GM11168 (cell line): ENCODE results near the gene ADAM19.

ENCODE experiments used
- in situ Hi-C: fragments of 300-500 bp; cut with MboI; formaldehyde crosslinking; loops from one replicate; pipeline ENCODE4 v1.12.0; 2022; ENCODE audit warnings: low sequenced_read_pairs; ENCODE audit not compliant: unreplicated experiment

The ADAM19 gene

DNA sequence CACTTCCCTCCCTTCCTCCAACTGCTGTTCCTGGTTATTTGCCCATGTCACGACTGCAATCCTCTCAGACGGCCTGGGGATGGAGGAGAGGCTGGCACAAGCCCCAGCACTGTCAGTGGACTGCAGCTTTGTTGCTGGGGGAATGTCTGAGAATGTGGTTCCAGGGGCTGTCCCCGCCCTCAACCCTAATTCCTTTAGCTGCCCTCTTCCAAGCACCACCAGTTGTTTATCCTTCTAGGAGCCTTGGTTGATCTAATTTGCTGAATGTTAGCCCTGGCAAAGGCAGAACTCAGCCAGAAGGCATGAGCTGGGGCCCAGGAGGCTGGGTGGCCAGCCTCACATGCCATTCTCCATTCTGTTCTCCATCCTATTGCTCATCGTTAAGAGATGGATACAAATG lies 51.6 kb downstream of the ADAM19 start:
- in situ Hi-C loops = no loop called here

DNA sequence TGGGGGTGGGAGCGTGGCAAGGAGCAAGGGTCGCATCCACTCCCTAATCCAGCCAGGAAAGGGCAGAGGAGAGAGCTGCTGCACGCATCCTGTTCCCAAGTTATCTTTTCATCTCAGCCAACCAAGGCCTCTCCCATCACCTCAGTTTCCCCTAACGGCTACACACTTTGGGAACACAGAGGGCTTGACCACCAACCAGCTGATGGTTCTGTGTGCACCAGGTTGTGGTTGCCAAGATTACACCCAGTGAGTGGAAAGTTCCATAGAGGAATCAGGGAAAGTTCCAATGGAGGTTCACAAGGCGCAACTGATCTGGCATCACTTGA lies 53.9 kb downstream of the ADAM19 start:
- in situ Hi-C loops = no loop called here

GRCh38 chr5:157520911-157521703 lies 54.5 kb downstream of the ADAM19 start:
- in situ Hi-C loops = no loop called here

DNA sequence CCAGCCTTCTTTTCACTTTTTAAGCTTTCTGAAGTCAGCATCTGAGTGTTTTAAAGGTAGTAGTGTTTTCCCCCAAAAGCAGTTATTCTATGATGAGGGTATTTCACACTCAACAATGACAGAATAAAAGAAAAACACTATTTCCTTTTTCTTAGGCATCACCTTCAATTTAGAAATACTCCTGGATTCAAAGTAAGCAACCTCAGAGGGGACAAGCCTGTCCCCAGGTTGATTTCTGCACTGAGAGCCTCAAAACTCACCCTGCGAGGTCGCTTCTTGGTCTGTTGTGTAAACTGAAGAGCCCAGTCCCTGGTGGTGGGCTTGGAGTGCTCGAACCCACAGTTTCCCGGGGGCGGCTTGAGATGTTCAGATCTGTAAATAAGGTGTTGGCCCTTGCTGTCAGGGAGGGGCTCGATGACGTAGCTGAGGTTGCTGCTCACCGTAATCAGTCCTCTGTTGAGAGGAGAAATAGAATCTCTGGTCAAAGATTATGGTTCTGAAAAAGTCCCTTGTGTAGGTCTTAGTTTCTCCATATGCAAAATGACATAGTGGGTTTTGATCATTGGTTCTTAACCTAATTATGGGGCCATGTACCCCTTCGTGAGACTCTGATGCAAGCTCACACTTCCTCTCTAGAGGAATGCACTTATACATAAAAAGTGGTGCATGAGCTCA lies 55.9 kb downstream of the ADAM19 start:
- in situ Hi-C loops = no loop called here

DNA sequence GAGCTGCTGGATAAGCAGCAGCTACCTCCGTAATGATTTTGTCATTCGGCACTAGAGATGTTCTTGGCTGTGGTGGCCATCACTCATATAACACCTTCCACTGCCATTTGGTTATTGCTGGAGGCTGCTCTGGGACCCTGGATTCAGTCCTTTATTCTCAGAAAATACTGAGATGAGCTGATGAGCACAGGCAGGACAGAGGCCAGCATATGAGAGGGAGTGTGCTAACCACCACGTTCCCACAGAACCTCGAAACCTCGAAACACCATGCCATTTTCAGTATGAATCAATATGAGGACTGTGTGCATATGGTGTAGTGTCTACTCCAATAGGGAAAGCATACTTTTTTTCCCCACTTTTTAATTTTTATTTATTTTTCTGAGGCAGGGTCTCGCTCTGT lies 56.6 kb downstream of the ADAM19 start:
- in situ Hi-C loops = no loop called here

DNA sequence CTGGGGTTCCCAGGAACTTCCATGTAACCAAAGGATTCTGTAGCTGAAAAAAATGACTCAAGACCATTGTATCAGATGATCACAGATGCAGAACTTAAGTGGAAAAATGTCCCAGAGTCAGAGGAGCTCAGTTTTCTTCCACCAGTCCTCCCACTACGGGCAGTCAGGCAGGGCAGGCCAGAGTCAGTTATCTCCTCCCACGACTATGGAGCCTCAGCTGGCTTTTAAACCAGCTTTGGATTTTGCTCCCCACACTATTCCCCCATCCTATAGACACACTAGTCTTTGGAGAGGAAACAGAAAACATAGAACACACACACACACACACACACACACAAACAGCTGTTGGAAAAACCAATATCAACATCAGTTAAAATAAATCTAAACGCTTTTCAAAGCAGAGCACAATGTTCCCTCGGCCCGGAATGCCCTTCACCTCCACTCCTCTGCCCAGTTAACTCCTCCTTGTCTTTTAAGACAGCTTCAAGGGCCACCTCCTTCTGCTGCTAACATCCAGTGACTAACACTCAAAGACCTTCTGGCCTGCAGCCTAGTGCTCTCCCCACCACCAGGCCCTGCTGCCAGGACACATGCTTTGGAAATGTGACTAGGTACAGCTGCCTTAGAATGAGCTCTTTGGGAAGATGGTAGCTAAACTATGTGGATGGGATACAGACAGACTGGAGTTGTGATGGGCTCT lies 58.8 kb downstream of the ADAM19 start:
- in situ Hi-C loops = no loop called here

GRCh38 chr5:157516006-157516405 lies 59.6 kb downstream of the ADAM19 start:
- in situ Hi-C loops = no loop called here

DNA sequence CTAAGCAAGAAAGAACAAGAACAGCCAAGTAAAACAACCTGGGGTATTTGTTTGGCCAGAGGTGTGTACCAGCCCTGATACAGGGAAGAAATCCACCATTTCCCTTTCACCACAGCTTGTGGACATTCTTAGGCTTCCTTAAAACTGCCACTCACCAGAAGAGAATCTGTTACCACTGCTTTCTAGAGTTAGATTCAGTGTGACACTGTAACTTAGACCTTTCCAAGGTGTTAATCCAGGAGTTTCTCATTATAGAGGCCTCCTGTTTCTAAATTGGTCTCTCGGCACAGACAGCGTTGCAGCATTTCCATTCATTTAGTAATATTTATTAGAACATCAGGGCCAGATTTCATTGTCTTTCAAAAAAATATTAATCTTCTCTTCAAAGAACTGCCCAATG lies 60.6 kb downstream of the ADAM19 start:
- in situ Hi-C loops = no loop called here

DNA sequence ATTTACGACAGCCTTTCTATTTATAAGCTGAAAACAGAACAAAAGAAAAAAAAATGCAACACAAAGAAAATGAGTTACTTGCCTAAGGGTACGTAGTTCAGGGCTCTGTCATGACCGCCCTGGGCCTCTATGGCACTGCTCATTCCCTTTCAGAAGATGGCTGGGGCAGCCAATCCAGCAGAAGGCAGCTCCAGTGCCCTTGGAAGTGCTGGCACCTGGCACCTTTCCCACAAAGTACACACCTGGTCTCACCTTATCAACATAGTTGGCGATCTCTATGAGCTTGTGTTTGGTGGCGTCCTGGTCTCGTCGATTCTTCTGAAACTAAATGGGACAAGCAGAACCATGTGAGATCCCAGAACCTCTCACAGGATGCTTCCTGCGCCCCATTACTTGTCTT lies 62.4 kb downstream of the ADAM19 start:
- in situ Hi-C loops = no loop called here

DNA sequence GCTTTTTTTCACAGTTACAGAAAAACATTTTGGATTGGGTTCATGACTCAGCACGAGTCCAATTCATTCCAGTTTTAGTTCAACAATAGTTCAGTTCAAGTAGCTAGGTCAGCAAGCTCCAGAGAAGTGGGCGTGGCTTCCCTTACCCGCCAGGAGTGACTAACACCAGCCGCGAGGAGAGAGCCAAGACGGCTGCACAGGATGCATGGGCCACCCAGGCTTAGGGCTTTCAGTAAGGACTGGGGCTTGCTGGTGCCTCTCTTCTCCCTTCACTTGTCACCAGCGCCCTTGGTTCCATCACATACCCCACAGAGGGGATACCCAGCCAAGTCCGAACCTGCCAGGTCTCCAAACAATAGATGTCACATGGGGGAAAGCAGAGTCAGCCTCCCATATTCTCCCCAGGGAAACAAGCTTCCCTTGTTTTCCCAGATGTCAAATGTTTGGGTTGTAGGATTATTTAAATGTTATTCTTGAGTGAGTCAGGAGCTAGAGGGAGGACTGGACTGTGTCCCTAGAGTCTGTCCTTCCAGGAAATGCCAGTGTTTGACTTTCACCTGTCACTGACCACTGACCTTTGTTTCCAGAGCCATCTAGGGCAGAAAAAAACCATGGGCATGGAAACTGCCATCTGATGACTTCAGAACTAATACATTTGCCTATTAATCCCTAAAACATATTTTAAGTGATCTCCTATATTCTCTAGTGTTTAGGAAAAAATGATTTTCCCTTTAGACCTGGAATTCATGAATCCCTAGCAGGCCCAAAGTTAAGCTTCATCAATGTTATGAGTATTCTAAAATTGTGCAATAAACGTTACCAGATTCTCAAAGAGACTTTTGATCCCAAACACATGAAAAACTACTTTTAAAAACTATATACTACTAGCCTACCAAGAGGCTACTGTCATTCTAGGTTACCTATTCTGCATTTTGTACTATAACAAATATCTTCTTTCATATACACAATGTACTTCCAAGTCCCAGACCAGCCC lies 63.6 kb downstream of the ADAM19 start:
- in situ Hi-C loops = no loop called here

GRCh38 chr5:157510682-157511081 lies 64.9 kb downstream of the ADAM19 start:
- in situ Hi-C loops = no loop called here

DNA sequence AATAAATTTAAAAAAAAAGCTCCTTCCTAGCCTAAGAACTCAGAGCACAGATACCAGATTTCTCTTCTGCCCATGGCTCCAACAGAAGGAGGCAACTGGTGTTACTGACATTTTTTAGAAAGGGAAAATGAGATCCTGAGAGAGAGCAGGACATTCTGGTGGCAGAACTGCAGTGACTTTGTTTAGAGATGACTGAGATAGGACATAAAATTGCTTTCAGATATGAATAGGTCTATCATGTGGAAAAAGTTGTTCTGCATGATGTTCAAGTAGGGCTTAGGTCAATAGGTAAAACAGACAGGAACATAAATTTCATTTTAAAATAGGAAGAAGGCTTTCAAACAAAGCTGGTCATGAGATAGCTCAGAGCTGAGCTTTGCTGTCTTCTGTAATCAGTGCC lies 66.0 kb downstream of the ADAM19 start:
- in situ Hi-C loops = no loop called here

DNA sequence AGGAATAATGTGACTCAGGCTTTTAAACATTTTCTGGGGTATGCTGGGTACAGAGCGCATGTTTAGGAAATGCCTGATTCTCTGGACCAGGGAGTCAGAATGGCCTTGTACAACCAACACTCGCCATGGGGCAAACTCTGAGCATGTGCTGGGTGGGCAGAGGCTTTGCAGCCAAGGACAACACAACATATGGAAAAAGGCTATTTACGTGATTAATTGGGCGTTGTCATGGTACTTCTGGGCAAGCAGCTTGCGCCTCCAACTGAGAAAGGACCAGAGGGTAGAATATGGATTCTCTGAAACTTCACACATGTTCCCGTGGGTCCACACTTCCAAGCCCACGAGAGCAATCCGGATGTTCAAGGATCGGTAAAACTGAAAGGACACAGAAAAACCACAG lies 66.5 kb downstream of the ADAM19 start:
- in situ Hi-C loops = no loop called here

GRCh38 chr5:157506981-157507780 lies 68.4 kb downstream of the ADAM19 start:
- in situ Hi-C loops = no loop called here

GRCh38 chr5:157506066-157506590 lies 69.4 kb downstream of the ADAM19 start:
- in situ Hi-C loops = no loop called here

DNA sequence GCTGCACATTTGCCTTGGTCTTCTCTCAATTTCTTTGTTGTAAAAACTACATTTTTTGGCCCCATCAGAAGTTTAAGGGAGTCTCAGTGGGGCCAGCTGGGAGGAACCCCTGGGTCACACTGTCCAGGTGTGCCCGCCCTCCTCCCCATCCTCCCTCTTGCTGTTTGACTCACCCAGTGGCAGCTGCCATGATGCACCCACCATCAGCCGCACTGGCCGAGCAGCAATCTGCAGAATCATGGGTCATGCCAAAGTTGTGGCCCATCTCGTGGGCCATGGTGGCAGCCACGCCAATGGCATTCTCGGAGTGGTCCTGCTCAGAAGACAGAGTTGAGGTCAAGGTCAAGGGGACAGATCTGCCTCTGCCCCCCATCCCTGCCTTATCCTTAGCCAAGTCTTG lies 70.1 kb downstream of the ADAM19 start:
- in situ Hi-C loops = no loop called here

DNA sequence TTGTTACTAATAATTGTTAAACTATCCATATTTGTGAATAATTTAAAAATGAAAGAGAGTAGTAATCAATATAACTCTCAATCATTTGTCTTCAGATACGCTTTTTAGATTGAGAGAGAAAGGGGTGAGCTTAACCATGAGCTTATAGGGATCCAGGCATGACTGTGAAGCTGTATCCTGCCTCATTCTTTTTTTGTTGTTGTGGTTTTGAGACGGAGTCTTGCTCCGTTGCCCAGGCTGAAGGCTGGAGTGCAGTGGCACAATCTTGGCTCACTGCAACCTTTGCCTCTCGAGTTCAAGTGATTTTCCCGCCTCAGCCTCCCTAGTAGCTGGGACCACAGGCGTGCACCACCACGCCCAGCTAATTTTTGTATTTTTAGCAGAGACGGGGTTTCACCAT lies 71.5 kb downstream of the ADAM19 start:
- in situ Hi-C loops = no loop called here

DNA sequence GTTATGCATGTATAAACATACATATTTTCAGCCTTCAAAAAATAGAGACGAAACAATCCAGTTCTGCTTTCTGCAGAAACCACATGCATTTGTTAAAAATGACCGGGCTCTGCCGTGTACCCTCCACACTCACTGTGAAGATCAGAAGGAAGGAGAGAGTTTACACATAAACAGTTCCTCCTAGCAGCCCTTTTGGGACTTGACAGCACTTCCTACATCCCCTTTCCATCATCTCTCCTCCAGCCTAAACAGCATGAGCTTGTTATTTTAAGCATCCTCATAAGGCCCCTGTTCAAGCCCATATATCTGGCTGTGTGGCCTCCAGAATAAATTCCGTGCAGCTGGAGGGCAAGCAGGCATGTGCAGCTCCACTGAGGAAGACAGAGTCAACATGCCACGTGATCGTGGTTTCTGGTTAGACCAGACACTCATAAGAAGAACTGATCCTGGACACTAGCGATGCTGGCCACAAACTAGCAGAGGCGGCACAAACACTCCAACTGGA lies 73.4 kb downstream of the ADAM19 start:
- in situ Hi-C loops = no loop called here
